Activated naive CD4-positive, alpha-beta T cell treated with anti-CD3 and anti-CD28 coated beads for 36 hours (primary cell): ENCODE data around the gene JKAMP. TPM values are rescaled to one million over a fixed set of nuclear protein-coding genes. Genes with fewer than 3 reads are reported as not detected.

ENCODE experiments used
- total RNA-seq, 2 experiments: library from RNA; stranded (reverse); gene quantifications; one replicate each; pipeline ENCODE4 v1.2.3, GENCODE V29; 2021

The JKAMP gene
- total RNA-seq, 2 experiments from 2014 or later, result 15.2 to 15.6 TPM

Other genes starting within 250 kb of the JKAMP start
- gene GPR135, start 19.1 kb upstream of the JKAMP start, total RNA-seq, result under 1 TPM; 0.64 to 0.67 TPM
- 1 to 10 TPM; 7.0 to 7.6 TPM for gene L3HYPDH, start 109 bp upstream of the JKAMP start, total RNA-seq
- gene CCDC175, start 92.3 kb downstream of the JKAMP start, total RNA-seq, result not detected